GM18526 (cell line): ENCODE measurements around the gene MYO3A.

Source experiments
- POLR2A ChIP-seq: IDR thresholded peaks from 3 replicates; pipeline ENCODE4 v1.6.1; 2011; ENCODE audit not compliant: insufficient read length; ENCODE audit errors: extremely low read depth

The MYO3A gene

GRCh38 chr10:26031300-26031699, 97.3 kb downstream of the MYO3A start:
- TF ChIP-seq POLR2A = no peak

GRCh38 chr10:26043469-26043868, 109.4 kb downstream of the MYO3A start:
- TF ChIP-seq POLR2A = no peak

- no peak for TF ChIP-seq POLR2A
Observed at GRCh38 chr10:26044141-26044749, 110.2 kb downstream of the MYO3A start.

GRCh38 chr10:26046073-26046700, 112.2 kb downstream of the MYO3A start:
- no peak for TF ChIP-seq POLR2A

GRCh38 chr10:26048756-26049155, 114.7 kb downstream of the MYO3A start:
- no peak for TF ChIP-seq POLR2A

GRCh38 chr10:26052326-26052725, 118.3 kb downstream of the MYO3A start:
- TF ChIP-seq POLR2A = no peak

GRCh38 chr10:26057466-26057865, 123.4 kb downstream of the MYO3A start:
- TF ChIP-seq POLR2A = no peak

GRCh38 chr10:26064106-26064505, 130.1 kb downstream of the MYO3A start:
- TF ChIP-seq POLR2A = no peak

- TF ChIP-seq POLR2A = no peak
Observed at GRCh38 chr10:26067680-26068079, 133.7 kb downstream of the MYO3A start.

GRCh38 chr10:26081459-26081858, 147.4 kb downstream of the MYO3A start:
- no peak for TF ChIP-seq POLR2A

- TF ChIP-seq POLR2A = no peak
Observed at GRCh38 chr10:26085549-26085948, 151.5 kb downstream of the MYO3A start.

GRCh38 chr10:26087666-26088065, 153.6 kb downstream of the MYO3A start:
- no peak for TF ChIP-seq POLR2A

- TF ChIP-seq POLR2A = no peak
Observed at GRCh38 chr10:26090026-26090425, 156.0 kb downstream of the MYO3A start.

- TF ChIP-seq POLR2A = no peak
Observed at GRCh38 chr10:26090762-26091161, 156.7 kb downstream of the MYO3A start.

GRCh38 chr10:26093229-26093628, 159.2 kb downstream of the MYO3A start:
- no peak for TF ChIP-seq POLR2A

GRCh38 chr10:26095781-26096180, 161.8 kb downstream of the MYO3A start:
- no peak for TF ChIP-seq POLR2A

GRCh38 chr10:26112532-26112931, 178.5 kb downstream of the MYO3A start:
- TF ChIP-seq POLR2A = no peak
